RWPE1 (cell line): Measurements from ENCODE around the gene HSPG2.
"Not testable (repeated sequence)": the region's sequence is repeated elsewhere in the genome, so short reads cannot be mapped to it uniquely, and the experiment has no call there.

ENCODE experiments used
- CTCF ChIA-PET: fragments of 350-600 bp; sonication (Branson Sonifier 250); formaldehyde crosslinking; extraction: SDS; loops from one replicate; lab custom pipeline; 2021; lab: Yijun Ruan, JAX
- POLR2A ChIA-PET: fragments of 400-600 bp; formaldehyde crosslinking; extraction: SDS; loops from one replicate; lab custom pipeline; 2020; ENCODE audit warnings: antibody characterized with exemption; ENCODE audit not compliant: low non-redundant PET; lab: Yijun Ruan, JAX
- DNase-seq: peaks from one replicate; pipeline ENCODE4 v3.0.0; 2012; ENCODE audit warnings: low spot score
- H3K27ac ChIP-seq: fragments of 450-650 bp; 2 replicates; pipeline ENCODE4 v1.5.1; 2017
- CTCF ChIP-seq: fragments of 450-650 bp; conservative IDR thresholded peaks from 2 replicates; pipeline ENCODE4 v1.5.1; 2017; ENCODE audit warnings: low read depth, mild to moderate bottlenecking

Gene HSPG2

DNA sequence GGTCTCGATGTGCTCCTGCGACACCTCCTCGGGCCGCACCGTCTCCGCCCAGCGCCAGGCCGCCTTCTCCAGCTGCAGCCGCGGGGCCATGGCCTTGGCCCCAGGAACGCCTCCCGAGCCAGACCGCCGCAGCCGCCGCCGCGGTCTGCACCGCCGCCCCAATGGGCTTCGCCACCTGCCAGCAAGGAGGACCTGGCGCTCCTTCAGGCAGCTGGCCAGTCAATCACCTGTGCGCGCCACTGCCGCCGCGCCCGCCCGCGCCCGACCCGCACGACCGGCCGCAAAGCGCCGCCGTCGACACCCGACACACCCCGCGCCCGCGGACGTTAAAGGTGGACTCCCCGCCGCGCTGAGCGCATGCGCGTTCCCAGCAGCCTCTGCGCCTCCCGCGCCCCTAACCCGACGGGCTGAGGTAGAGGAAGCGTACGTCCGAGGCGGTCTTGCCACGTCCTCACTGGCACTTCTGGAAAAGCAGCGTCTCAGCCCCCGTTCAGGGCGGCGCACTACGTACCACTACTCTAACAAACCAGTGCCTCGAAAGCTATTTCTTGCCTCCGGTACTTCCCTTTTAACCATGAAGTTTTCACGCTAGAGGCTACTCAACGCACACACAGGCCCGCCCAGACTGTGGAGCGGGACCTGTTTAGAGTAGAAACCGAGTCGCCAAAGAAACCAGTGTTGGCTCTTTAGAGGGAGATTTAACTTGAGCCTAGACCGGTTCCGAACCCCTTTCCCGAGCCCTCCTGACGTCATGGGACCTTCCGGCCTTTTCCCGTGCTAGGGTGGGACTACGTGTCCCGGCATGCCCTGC lies 154.0 kb downstream of the HSPG2 start, which contains the start of gene USP48:
USP48 (minus strand) TSS at position 282 of the 811 bp plus-strand sequence; CDS start at position 90, 192 bp downstream.
- peak; percentile 95 for DNase-seq
- ChIA-PET CTCF (interaction anchor here (0.6 to 1.0 kb wide), 3 partner anchors 11 to 82 kb away, joined by 3 read pairs; no protein-coding TSS in a partner anchor), POLR2A (interaction anchor here (0.5 to 1.1 kb wide), 3 partner anchors 10 to 268 kb away, joined by 4 to 7 read pairs (median 4); no protein-coding TSS in a partner anchor)
- no peak for TF ChIP-seq CTCF
- peak within 1 kb of the TSS; percentile 98 for H3K27ac ChIP-seq

GRCh38 chr1:21782349-21782867 lies 154.7 kb downstream of the HSPG2 start:
- TF ChIP-seq CTCF: no peak; the same call in 1 of the 2 replicates
- DNase-seq: peak; percentile 34
- peak overlapping the region; percentile 98 for H3K27ac ChIP-seq
- POLR2A ChIA-PET: interaction anchor here (0.5 to 1.1 kb wide), 2 partner anchors 154 to 269 kb away, joined by 4 to 7 read pairs; no protein-coding TSS in a partner anchor
- CTCF ChIA-PET: interaction anchor here (0.6 to 0.7 kb wide), 5 partner anchors 81 to 276 kb away, joined by 3 read pairs; no protein-coding TSS in a partner anchor

DNA sequence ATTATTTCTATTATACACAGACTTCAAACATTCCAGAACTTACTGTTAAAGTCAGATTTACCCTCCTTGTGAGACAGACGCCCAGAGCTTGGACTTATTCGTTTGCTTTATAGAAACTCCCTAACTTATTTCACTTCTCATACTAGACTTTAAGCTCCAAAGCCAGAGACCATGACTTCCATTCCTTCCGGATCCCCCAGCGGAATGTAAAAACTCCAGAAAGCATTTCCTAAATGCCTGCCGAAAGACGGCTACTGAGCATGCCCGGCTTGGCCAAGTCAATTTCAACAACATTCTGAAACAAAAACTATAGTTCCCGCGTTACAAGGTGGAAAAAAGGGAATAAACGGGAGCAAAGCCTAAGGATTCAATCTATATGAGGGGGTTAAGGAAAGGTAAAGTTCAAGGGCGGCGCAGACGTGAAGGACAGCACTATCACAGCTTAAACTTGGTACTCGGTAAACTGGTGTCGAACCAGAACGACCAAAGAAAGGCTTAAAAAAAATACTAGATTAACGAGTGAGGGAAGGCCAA lies 155.2 kb downstream of the HSPG2 start:
- DNase-seq: no peak
- H3K27ac ChIP-seq: peak overlapping the region; percentile 98
- ChIA-PET CTCF (interaction anchor here (0.6 to 0.7 kb wide), 5 partner anchors 82 to 277 kb away, joined by 3 read pairs; no protein-coding TSS in a partner anchor), POLR2A (interaction anchor here (0.7 kb wide), 1 partner anchor 45 kb away, joined by 3 read pairs; no protein-coding TSS in a partner anchor)
- no peak for TF ChIP-seq CTCF

DNA sequence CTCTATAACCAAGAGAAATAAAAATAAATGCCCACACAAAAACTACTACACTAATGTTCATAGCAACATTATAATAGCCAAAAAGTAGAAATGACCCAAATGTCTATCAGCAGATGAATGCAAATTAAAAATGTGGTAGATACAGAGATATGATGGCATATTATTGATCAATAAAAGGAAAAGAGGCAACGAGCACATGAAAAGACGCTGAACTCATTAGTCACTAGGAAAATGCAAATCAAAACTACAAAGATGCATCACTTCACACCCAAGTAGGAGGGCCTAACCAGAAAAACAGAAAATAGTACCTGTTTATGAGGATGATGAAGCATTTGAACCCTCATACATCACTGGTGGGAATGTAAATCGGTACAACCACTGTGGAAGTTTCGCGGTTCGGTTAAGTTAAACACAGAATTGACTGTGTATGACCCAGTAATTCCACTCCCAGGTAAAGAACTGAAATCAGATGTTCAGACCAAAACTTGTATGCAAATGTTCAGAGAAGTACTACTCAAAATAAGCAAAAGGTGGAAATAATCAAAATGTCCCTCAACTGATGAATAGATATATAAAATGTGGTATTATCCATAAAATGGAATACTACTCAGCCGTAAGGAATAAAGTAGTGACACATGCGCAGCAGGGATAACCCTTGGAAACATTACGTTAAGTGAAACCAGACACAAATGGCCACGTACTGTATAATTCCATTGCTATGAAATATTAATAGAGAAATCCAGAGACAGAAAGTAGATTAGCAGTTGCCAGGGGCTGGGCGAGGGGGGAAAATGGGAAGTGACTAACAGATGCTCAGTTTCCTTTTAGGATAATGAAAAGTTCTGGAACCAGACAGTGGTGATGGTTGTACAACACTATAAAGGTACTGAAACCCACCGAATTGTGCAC lies 157.2 kb downstream of the HSPG2 start:
- ChIA-PET CTCF (no interaction called here), POLR2A (no interaction called here)
- no peak overlapping the region for H3K27ac ChIP-seq
- DNase-seq: no peak
- TF ChIP-seq CTCF: no peak

DNA sequence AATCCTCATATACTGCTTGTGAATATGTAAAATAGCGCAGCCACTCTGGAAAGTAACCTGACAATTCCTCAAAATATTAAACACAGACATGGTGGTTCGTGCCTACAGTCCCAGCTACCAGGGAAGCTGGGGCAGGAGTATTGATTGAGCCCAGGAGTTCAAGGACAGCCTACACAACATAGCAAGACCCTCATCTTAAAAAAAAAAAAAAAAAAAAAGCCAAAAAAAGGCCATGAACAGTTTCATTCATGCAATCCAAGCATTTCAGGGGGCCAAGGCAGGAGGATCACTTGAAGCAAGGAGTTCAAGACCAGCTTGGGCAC lies 158.7 kb downstream of the HSPG2 start:
- no peak for TF ChIP-seq CTCF
- ChIA-PET CTCF (interaction anchor here (0.6 kb wide), 1 partner anchor 746 kb away, joined by 3 read pairs; no protein-coding TSS in a partner anchor), POLR2A (no interaction called here)
- no peak overlapping the region for H3K27ac ChIP-seq
- DNase-seq: no peak

- peak overlapping the region; percentile 8; the same call in 1 of the 2 replicates for H3K27ac ChIP-seq
- POLR2A ChIA-PET, DNase-seq: not testable (repeated sequence)
- CTCF ChIA-PET: interaction anchor here (0.6 kb wide), 2 partner anchors 12 to 35 kb away, joined by 3 to 4 read pairs; no protein-coding TSS in a partner anchor
These were observed 160.2 kb downstream of the HSPG2 start for GRCh38 chr1:21776925-21777324.
